BJ (cell line): ENCODE measurements around the gene RGS6. TPM values are rescaled to one million over a fixed set of nuclear protein-coding genes. Genes with fewer than 3 reads are reported as not detected.

Source experiments
- CTCF ChIA-PET: fragments of 350-600 bp; formaldehyde crosslinking; extraction: SDS; loops from one replicate; lab custom pipeline; 2021; ENCODE audit warnings: antibody characterized with exemption, inconsistent platforms; lab: Yijun Ruan, JAX
- POLR2A ChIA-PET: fragments of 300-600 bp; sonication (Branson Sonifier 250); formaldehyde crosslinking; extraction: SDS; loops from one replicate; lab custom pipeline; 2021; ENCODE audit warnings: antibody characterized with exemption; lab: Charles Lee
- DNase-seq: peaks from one replicate; pipeline ENCODE4 v3.0.0-alpha.2; 2011; ENCODE audit warnings: low read depth
- H3K27me3 ChIP-seq: 2 replicates; pipeline ENCODE4 v1.6.0; 2011; ENCODE audit warnings: low read length; ENCODE audit not compliant: control insufficient read depth, insufficient read depth
- H3K36me3 ChIP-seq: 2 replicates; pipeline ENCODE4 v1.5.1; 2011; ENCODE audit warnings: low read length; ENCODE audit not compliant: control insufficient read depth, insufficient read depth
- H3K4me3 ChIP-seq: 2 replicates; pipeline ENCODE4 v1.5.1; 2011; ENCODE audit warnings: low read depth, mild to moderate bottlenecking, control low read depth, low read length
- polyA plus RNA-seq: library from polyadenylated mRNA; depleted of rRNA; stranded (reverse); fragments of >200 nt; gene quantifications from 2 replicates; pipeline ENCODE4 v1.2.3, GENCODE V29; 2011
- TF ChIP-seq, protein P1 (sequence below): IDR thresholded peaks from 2 replicates; pipeline ENCODE4 v1.5.1; 2011; ENCODE audit warnings: low read depth, mild to moderate bottlenecking, control low read depth, inconsistent platforms, low read length, moderate library complexity; ENCODE audit not compliant: insufficient read depth

Gene RGS6
- polyA plus RNA-seq, 1 experiment, result not detected

DNA sequence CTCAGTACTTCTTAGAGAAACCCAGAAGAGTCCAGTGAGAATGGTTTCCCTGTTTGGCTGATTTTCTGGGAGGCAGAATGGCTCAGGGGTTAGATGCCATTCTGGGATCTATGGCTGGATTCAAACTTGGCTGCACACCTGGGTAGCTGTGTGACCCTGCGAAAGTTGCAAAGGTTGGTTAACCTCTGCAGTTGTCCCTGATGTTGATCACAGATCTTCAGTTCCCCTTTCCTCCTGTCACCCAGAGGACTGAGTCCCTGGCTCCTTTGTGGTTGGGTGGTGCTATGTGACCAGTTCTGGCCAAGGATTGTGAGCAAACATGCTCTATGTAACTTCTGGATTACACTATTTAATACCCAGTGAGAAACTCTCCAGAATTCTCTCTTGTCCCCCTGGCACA is 418.0 kb downstream of the RGS6 start:
- ChIA-PET CTCF (interaction anchor here (1.0 kb wide), 1 partner anchor 11 kb away, joined by 3 read pairs; no protein-coding TSS in a partner anchor), POLR2A (no interaction called here)
- Histone ChIP-seq H3K27me3 (no peaks in the 10 kb centered on the region), H3K4me3 (no peak overlapping the region), H3K36me3 (no peaks in the 10 kb centered on the region)
- no peak for DNase-seq
- TF ChIP-seq, protein P1, sequence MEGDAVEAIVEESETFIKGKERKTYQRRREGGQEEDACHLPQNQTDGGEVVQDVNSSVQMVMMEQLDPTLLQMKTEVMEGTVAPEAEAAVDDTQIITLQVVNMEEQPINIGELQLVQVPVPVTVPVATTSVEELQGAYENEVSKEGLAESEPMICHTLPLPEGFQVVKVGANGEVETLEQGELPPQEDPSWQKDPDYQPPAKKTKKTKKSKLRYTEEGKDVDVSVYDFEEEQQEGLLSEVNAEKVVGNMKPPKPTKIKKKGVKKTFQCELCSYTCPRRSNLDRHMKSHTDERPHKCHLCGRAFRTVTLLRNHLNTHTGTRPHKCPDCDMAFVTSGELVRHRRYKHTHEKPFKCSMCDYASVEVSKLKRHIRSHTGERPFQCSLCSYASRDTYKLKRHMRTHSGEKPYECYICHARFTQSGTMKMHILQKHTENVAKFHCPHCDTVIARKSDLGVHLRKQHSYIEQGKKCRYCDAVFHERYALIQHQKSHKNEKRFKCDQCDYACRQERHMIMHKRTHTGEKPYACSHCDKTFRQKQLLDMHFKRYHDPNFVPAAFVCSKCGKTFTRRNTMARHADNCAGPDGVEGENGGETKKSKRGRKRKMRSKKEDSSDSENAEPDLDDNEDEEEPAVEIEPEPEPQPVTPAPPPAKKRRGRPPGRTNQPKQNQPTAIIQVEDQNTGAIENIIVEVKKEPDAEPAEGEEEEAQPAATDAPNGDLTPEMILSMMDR, result no peak

DNA sequence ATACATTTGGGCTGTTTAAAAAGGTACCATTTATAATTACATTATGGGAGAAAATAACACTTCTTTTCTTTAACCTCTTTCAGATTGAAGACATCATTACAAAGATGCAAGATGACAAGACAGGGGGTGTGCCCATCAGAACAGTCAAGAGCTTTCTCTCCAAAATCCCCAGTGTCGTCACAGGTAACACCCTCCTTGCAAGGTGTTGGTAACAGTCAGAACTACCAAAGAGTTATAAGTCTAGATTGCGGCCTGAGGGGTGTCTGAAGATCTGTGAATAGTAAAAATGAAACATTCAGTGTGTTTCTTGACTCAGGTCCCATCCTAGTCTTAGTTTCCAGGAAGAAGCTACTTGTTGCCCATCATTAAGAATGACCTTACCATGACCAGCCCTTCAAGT is 419.8 kb downstream of the RGS6 start:
- no peak for DNase-seq
- H3K36me3 ChIP-seq, result no peaks in the 10 kb centered on the region
- TF ChIP-seq, protein P1, result no peak
- CTCF ChIA-PET, result no interaction called here
- H3K27me3 ChIP-seq, result no peaks in the 10 kb centered on the region
- no peak overlapping the region for H3K4me3 ChIP-seq
- POLR2A ChIA-PET, result no interaction called here

DNA sequence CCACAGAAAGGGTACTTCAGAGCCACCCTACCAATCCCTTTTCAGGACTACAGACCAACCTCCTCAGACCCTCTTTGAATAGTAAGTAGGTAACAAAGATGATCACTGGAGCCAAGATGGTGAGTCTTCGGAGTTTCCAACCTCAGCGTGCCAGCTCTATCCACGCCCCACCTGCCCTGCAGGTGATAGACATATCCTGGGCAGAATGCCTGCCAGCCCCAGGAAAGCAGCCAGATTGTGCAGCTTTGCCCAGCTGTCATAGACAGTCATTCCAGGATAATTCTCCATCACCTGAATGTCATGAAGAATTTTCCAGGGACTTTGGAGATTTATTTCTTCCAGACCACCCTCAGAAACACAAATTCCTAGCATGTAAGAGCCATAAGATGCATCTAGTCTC is 434.4 kb downstream of the RGS6 start:
- Histone ChIP-seq H3K4me3 (no peak overlapping the region), H3K36me3 (no peaks in the 10 kb centered on the region), H3K27me3 (no peaks in the 10 kb centered on the region)
- TF ChIP-seq, protein P1, result no peak
- DNase-seq, result no peak
- ChIA-PET POLR2A (no interaction called here), CTCF (interaction anchor here (1.0 kb wide), 1 partner anchor 9 kb away, joined by 4 read pairs; no protein-coding TSS in a partner anchor)

DNA sequence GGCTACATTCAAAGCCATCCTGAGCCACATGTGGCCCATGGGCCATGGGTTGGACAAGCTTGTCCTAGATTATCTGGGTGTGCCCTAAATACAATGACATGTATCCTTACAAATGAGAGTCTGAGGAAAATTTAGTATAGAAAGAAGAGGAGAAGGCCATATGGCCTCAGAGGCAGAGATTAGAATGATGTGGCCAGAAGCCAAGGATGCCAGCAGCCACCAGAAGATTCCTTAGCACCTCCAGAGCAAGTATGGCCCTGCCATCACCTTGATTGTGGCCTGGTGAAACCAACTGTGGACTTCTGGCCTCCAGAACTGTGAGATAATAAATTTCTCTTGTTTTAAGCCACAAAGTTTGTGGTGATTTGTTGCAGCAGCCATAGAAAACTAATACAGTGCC is 436.9 kb downstream of the RGS6 start:
- ChIA-PET CTCF (no interaction called here), POLR2A (no interaction called here)
- Histone ChIP-seq H3K4me3 (no peak overlapping the region), H3K36me3 (no peaks in the 10 kb centered on the region), H3K27me3 (no peaks in the 10 kb centered on the region)
- no peak for DNase-seq
- TF ChIP-seq, protein P1, result no peak

DNA sequence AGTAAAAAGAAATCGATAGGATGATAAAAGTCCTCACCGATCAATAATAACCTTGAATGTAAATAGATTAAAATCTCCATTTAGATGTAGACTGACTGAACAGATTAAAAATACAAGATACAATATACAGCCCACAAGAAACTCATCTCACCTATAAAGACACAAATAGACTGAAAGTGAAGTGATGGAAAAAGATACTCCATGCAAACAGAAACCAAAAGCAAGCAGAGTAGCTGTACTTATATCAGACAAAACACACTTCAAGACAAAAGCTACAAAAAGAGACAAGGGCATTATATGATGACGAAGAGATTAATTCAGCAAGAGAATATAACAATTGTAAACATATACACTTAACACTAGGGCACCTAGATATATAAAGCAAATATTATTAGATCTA is 444.8 kb downstream of the RGS6 start:
- H3K4me3 ChIP-seq, result no peak overlapping the region
- ChIA-PET POLR2A (no interaction called here), CTCF (no interaction called here)
- no peak for DNase-seq
- TF ChIP-seq, protein P1, result no peak
- no peaks in the 10 kb centered on the region for H3K27me3 ChIP-seq
- H3K36me3 ChIP-seq, result no peaks in the 10 kb centered on the region
